ENCODE data around the gene PDE2A.

PDE2A gene

DNA sequence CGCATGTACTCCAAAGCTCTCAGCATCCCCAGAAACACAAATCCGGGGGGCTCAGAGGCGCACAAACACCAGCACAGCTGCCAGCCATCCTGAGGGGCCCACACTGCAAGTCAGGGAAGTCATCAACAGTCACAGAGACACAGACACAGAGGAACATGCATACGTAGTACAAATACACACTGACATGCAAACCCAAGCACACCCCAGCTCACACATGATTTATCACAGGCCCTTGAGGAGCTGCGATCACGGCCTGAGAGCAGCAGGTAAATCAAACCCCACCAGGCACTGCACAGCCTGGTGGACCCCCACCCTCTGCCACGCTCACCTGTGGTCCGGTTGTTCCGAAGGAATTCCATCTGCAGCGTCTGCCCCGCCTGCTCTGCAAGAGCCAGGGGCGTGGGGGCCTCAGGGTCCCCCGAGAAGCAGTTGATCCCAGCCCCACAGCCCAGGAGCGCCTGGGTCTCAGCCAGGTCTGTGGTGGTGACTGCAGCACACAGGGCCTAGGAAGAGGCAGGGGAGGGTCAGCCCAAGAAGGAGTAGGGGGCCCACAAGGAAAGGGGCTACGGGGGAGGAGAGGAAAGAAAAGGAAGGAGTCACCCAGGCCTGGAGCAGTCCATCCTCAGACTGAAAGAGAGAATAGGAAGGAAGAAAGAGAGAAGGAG, 28.5 kb upstream of the PDE2A start:
- no peaks in the 10 kb centered on the region for H3K27me3 ChIP-seq (ENCODE audit: control insufficient read depth, insufficient read depth, low read length)
- H3K9ac ChIP-seq (ENCODE audit: low read length), result no peak overlapping the region
- H3K4me1 ChIP-seq (ENCODE audit: control insufficient read depth, insufficient read depth, low read length), result no peaks in the 10 kb centered on the region
- H3K4me3 ChIP-seq (ENCODE audit: low read length), result no peak overlapping the region
- no peaks in the 10 kb centered on the region for H3K9me3 ChIP-seq (ENCODE audit: control insufficient read depth, low read length)
- H3K36me3 ChIP-seq (ENCODE audit: control insufficient read depth, insufficient read depth, low read length), result peaks cover 30% of the 10 kb centered on the region

DNA sequence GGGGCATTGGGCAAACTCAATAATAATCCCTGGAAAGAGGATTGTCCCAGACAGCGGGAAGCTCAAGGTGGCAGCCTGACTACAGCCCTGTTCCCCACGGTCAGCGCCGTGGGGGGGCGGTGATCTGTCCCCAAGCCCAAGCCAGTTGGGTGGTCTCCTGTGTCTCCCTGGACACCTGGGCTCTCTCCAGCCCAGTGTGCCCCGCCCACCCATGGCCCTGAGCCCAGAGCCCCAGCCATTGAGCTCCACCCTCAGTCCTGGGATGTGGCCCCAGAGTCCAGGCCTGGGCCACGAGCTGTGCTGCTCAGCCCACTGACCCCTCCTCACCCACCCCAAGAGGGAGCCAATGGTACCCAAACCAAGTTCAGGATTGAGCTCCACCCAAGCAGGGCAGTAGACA, 27.9 kb upstream of the PDE2A start:
- H3K27me3 ChIP-seq (ENCODE audit: control insufficient read depth, insufficient read depth, low read length), result no peaks in the 10 kb centered on the region
- peaks cover 5% of the 10 kb centered on the region for H3K4me1 ChIP-seq (ENCODE audit: control insufficient read depth, insufficient read depth, low read length)
- peaks cover 30% of the 10 kb centered on the region for H3K36me3 ChIP-seq (ENCODE audit: control insufficient read depth, insufficient read depth, low read length)
- no peak overlapping the region for H3K4me3 ChIP-seq (ENCODE audit: low read length)
- H3K9ac ChIP-seq (ENCODE audit: low read length), result no peak overlapping the region
- no peaks in the 10 kb centered on the region for H3K9me3 ChIP-seq (ENCODE audit: control insufficient read depth, low read length)

DNA sequence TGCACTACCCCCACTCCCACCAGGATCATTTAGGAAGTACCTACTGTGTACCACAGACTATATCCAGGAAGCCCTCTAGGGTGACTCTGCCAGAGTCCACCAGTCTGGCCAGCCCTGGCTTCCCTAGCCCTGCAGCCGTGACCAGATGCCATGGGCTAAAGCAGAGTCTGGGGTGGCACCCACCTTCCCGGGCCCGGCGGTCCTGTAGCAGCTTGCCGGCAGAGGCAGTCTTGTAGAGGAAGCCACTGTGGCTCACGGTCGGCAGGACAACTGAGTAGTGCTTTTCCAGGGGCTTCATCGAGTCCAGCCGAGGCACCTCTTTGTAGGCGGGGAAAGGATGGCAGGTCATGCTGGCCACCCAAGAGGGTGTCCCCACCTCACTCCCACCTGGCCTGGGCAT, 27.2 kb upstream of the PDE2A start:
- Histone ChIP-seq H3K4me3 (ENCODE audit: low read length) (no peak overlapping the region), H3K9ac (ENCODE audit: low read length) (no peak overlapping the region), H3K4me1 (ENCODE audit: control insufficient read depth, insufficient read depth, low read length) (peaks cover 6% of the 10 kb centered on the region), H3K36me3 (ENCODE audit: control insufficient read depth, insufficient read depth, low read length) (peaks cover 30% of the 10 kb centered on the region), H3K9me3 (ENCODE audit: control insufficient read depth, low read length) (no peaks in the 10 kb centered on the region), H3K27me3 (ENCODE audit: control insufficient read depth, insufficient read depth, low read length) (no peaks in the 10 kb centered on the region)

DNA sequence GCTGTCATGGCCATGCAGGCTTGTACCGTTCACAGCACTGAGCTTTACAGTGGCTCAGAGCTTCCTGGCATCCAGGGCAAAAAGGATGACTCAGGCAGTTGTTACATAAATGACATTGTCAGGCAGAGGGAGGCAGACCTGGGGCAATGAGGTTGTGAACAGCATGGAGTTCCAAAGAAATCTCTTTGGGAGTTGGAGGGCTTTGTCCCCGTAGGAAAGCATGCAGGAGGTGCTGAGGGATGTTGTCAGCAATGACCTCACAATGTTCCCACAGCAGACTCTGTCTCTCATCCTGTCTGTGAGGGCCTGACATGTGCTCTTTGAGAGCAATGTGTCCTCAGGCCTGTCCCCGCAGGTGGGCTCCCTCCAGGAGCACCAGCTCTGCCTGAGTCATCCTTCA, 25.9 kb upstream of the PDE2A start:
- H3K4me3 ChIP-seq (ENCODE audit: low read length), result no peak overlapping the region
- H3K4me1 ChIP-seq (ENCODE audit: control insufficient read depth, insufficient read depth, low read length), result peaks cover 6% of the 10 kb centered on the region
- H3K36me3 ChIP-seq (ENCODE audit: control insufficient read depth, insufficient read depth, low read length), result peaks cover 32% of the 10 kb centered on the region
- no peaks in the 10 kb centered on the region for H3K9me3 ChIP-seq (ENCODE audit: control insufficient read depth, low read length)
- H3K9ac ChIP-seq (ENCODE audit: low read length), result no peak overlapping the region
- no peaks in the 10 kb centered on the region for H3K27me3 ChIP-seq (ENCODE audit: control insufficient read depth, insufficient read depth, low read length)

DNA sequence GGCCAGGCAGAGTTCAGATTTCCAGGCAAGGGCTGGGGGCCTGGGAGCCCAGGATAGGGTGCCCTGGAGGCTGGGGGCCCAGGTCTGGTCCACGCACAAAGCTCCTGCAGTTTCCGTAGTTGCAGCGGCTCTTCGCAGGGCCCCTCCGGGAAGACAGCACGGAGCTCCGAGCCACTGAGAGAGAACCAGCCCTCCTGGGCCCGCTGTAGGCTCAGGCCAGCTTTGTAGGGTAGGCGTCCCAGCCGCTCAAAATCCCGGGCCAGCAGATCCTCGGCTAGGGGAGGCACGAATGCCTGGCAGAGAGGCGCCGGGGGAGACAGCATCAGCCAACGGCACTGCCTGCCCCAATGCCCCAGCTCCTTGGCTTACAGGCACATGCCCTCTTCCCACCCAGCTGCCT, 23.6 kb upstream of the PDE2A start:
- peaks cover 51% of the 10 kb centered on the region for H3K36me3 ChIP-seq (ENCODE audit: control insufficient read depth, insufficient read depth, low read length)
- no peaks in the 10 kb centered on the region for H3K27me3 ChIP-seq (ENCODE audit: control insufficient read depth, insufficient read depth, low read length)
- no peaks in the 10 kb centered on the region for H3K9me3 ChIP-seq (ENCODE audit: control insufficient read depth, low read length)
- no peak overlapping the region for H3K9ac ChIP-seq (ENCODE audit: low read length)
- H3K4me3 ChIP-seq (ENCODE audit: low read length), result no peak overlapping the region
- H3K4me1 ChIP-seq (ENCODE audit: control insufficient read depth, insufficient read depth, low read length), result peaks cover 6% of the 10 kb centered on the region

DNA sequence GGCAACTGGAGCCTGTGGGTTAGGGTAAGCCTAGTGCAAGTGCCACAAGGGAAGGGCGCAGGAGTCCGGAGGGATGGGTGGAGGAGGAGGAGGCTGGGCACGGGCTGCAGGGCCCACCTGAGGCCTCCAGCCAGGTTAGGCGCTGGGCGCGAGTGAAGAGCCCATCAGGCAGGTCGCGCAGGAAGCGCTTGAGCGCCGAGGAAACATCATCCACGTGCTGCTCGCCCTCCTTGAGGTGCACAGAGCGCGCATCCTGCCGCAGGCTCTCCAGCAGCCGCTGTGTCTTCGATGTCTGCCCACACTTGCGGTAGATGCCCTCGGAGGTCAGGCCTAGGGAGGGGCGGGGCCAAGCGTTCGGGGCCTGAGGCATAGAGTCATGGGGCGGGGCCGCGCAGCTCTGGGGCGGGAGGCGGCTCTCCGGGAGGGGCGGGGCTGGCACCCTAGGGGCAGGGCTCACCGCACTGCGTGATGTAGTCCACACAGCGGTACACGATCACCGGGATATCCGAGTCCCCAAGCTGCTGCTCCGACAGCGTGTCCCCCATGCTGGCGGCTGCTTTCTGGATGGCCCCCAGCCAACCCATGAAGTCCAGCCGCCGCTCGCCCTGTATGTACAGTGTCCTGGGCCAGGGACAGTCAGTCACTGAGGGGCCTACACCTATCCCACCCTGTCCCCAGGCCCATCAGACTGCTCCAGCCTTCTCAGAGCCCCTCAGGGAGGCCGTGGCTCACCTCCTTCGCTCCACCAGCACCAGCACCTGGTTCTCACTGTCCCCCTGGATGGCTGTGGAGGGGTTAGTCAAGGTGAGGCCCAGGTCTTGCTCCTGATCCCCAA, 22.9 kb upstream of the PDE2A start:
- no peaks in the 10 kb centered on the region for H3K27me3 ChIP-seq (ENCODE audit: control insufficient read depth, insufficient read depth, low read length)
- H3K4me1 ChIP-seq (ENCODE audit: control insufficient read depth, insufficient read depth, low read length), result peaks cover 6% of the 10 kb centered on the region
- H3K36me3 ChIP-seq (ENCODE audit: control insufficient read depth, insufficient read depth, low read length), result peaks cover 47% of the 10 kb centered on the region
- H3K9ac ChIP-seq (ENCODE audit: low read length), result no peak overlapping the region
- no peaks in the 10 kb centered on the region for H3K9me3 ChIP-seq (ENCODE audit: control insufficient read depth, low read length)
- H3K4me3 ChIP-seq (ENCODE audit: low read length), result no peak overlapping the region

DNA sequence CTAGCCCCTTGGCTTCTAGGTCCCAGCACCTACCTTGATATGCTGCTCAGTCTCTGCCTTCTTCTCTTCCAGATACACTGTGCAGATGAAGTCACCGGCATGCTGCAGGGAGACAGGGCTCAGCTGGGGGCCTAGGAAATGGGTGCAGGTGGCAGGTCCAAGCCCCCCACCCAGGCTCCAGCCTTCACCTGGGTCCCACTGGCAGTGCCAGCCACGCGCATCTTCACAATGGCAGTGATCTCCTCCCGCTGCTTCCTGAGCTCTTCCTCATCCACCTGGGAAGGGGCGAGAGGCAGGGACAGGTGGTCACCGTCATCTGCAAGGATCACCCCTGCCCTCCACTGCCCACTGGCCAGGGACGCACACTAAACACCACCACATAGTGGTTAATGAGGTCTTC, 21.1 kb upstream of the PDE2A start:
- no peaks in the 10 kb centered on the region for H3K27me3 ChIP-seq (ENCODE audit: control insufficient read depth, insufficient read depth, low read length)
- H3K36me3 ChIP-seq (ENCODE audit: control insufficient read depth, insufficient read depth, low read length), result peaks cover 35% of the 10 kb centered on the region
- no peak overlapping the region for H3K4me3 ChIP-seq (ENCODE audit: low read length)
- H3K9me3 ChIP-seq (ENCODE audit: control insufficient read depth, low read length), result no peaks in the 10 kb centered on the region
- peaks cover 6% of the 10 kb centered on the region for H3K4me1 ChIP-seq (ENCODE audit: control insufficient read depth, insufficient read depth, low read length)
- H3K9ac ChIP-seq (ENCODE audit: low read length), result no peak overlapping the region

DNA sequence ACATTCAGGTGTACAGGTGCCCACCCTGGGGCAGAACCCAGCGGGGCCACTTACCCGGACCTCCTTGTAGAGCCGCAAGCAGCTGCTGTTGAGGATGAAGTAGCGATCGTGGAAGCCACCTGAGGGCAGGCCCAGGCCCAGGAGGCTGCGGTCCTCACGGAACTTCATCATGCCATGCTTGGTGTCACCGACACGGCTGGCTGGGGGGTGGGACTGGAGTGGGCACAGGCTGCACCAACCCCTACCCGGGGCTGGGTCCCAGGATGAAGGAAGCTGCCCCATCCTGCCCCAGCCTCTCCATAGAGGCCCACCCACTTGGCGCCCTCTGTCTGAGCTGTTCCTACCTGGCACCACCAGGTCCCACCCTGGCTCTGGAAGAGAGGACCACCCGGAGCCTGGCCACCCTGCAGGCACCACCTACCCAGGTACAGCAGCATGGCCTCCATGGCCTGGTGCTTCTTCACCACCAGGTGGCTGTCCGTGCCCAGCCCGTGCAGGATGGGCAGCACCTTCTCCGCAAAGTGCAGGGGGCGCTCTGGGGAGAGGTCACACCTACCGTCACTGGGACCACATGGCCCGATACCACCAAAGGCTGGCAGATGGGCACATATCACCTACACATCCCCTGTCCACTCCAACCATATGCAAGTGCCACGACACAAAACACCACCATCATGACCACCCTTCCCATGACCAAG, 19.2 kb upstream of the PDE2A start:
- H3K36me3 ChIP-seq (ENCODE audit: control insufficient read depth, insufficient read depth, low read length), result peaks cover 39% of the 10 kb centered on the region
- H3K4me1 ChIP-seq (ENCODE audit: control insufficient read depth, insufficient read depth, low read length), result peaks cover 6% of the 10 kb centered on the region
- H3K9ac ChIP-seq (ENCODE audit: low read length), result no peak overlapping the region
- H3K27me3 ChIP-seq (ENCODE audit: control insufficient read depth, insufficient read depth, low read length), result no peaks in the 10 kb centered on the region
- no peak overlapping the region for H3K4me3 ChIP-seq (ENCODE audit: low read length)
- H3K9me3 ChIP-seq (ENCODE audit: control insufficient read depth, low read length), result no peaks in the 10 kb centered on the region

DNA sequence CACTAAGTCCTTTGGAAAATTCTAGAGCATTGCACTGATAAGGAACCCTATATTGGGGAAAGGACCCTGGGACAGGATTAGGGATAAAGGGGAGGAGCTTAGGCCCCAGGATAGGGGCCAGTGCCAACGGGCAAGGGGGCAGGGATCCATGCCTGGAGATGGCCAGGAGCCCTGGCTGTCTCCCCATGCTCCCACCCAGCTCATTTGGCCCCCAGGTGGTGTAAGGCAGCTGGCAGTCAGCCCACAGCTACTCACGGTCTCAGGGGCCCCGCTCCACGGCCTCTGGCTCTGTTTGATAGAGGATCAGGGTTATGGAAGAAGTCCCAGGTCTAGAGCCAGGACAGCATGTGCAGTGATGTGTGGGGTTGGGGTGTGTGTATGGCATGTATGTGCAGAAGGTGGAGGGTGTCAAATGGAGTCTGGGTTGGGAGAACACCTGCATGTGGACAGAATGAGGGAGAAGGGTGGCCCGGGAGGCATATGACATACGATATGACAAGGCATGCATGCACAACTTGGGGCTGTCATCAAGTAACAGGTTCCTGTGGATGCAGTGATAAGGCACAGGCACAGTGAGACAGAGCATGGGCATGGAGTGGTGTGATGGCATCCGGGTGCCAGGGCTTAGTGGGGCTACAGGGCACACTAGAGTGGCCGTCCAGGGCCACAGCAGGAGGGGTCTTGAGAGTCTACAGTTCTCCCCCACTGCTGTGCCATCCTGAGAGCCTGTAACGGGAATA, 18.4 kb upstream of the PDE2A start:
- Histone ChIP-seq H3K27me3 (ENCODE audit: control insufficient read depth, insufficient read depth, low read length) (no peaks in the 10 kb centered on the region), H3K36me3 (ENCODE audit: control insufficient read depth, insufficient read depth, low read length) (peaks cover 39% of the 10 kb centered on the region), H3K4me1 (ENCODE audit: control insufficient read depth, insufficient read depth, low read length) (peaks cover 6% of the 10 kb centered on the region), H3K4me3 (ENCODE audit: low read length) (no peak overlapping the region), H3K9me3 (ENCODE audit: control insufficient read depth, low read length) (no peaks in the 10 kb centered on the region), H3K9ac (ENCODE audit: low read length) (no peak overlapping the region)

DNA sequence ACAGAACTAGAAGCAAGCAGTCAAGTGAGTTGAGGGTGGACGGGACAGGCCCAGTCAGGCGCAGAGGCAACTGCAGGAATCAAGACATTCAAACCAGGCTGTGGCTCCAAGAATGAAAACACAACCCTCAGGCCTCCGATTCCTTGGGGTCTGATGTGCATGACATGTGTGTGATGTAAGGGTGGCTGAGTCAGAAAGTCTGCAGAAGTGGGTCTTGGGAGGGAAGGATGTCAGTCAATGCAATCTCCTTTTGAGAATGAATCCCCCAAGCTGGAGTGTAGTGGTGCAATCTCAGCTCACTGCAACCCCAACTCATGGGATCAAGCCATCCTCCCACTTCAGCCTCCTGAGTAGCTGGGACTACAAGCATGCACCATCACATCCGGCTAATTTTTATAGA, 15.9 kb upstream of the PDE2A start:
- H3K36me3 ChIP-seq (ENCODE audit: control insufficient read depth, insufficient read depth, low read length), result peaks cover 45% of the 10 kb centered on the region

DNA sequence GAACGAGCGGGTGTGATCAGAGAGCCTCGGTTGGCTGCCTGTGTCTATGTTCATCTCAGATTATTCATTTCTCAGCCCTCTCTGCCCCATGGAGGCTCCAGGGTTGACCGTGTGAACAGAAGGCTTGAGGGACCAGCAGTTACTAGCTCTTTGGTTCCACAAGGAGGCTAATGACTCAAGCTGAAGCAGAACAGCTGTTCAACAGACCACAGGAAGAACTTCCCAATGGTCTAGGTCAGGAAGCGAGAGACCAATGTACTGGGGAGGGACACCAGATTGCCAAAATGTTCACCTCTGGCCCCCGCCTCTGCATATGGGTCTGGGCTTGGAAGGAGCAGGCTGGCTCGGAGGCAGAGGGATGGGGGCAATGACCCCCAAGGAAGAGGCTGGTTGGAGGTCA, 14.7 kb upstream of the PDE2A start:
- Histone ChIP-seq H3K4me3 (ENCODE audit: low read length) (no peak overlapping the region), H3K27me3 (ENCODE audit: control insufficient read depth, insufficient read depth, low read length) (no peaks in the 10 kb centered on the region), H3K9me3 (ENCODE audit: control insufficient read depth, low read length) (no peaks in the 10 kb centered on the region), H3K36me3 (ENCODE audit: control insufficient read depth, insufficient read depth, low read length) (peaks cover 37% of the 10 kb centered on the region), H3K9ac (ENCODE audit: low read length) (no peak overlapping the region), H3K4me1 (ENCODE audit: control insufficient read depth, insufficient read depth, low read length) (peaks cover 4% of the 10 kb centered on the region)

More for the DNA sequence above, 15.9 kb upstream of the PDE2A start:
- H3K9me3 ChIP-seq (ENCODE audit: control insufficient read depth, low read length), result no peaks in the 10 kb centered on the region
- H3K4me3 ChIP-seq (ENCODE audit: low read length), result no peak overlapping the region
- H3K9ac ChIP-seq (ENCODE audit: low read length), result no peak overlapping the region
- no peaks in the 10 kb centered on the region for H3K4me1 ChIP-seq (ENCODE audit: control insufficient read depth, insufficient read depth, low read length)
- no peaks in the 10 kb centered on the region for H3K27me3 ChIP-seq (ENCODE audit: control insufficient read depth, insufficient read depth, low read length)

Data from mucosa of stomach (tissue), 1 donor.